ENCODE data around the gene HDAC4.

Gene HDAC4

DNA sequence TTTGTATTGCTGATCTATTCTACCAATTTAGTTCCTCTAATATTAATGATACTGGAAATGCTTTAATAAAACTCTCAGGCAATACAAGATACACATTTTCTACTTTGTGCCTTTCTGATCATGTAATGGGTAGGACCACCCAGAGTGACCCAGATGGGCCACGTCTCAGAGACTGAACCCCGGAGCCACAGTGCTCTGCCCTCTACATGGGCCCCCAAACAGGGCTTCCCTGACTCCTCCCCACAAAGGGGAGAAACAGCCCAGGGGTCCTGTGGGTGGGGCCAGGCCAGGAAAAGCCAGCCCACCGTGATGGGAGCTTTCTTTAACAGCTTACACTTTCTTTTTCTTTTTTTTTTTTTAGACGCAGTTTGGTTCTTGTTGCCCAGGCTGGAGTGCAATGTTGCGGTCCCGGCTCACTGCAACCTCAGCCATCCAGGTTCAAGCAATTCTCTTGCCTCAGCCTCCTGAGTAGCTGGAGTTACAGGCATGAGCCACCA lies 18.4 kb downstream of the HDAC4 start:
- no peak for DNase-seq
- H3K9me2 ChIP-seq (replicated peaks; ENCODE audit: insufficient read depth, low read length): no peaks in the 10 kb centered on the region
- H3K9me3 ChIP-seq (replicated peaks; ENCODE audit: insufficient read depth, low read length): no peaks in the 10 kb centered on the region
- no peak overlapping the region for H3K9ac ChIP-seq (ENCODE audit: low read length)
- H3K27me3 ChIP-seq (replicated peaks; ENCODE audit: insufficient read depth, low read length): no peaks in the 10 kb centered on the region
- H3K36me3 ChIP-seq (replicated peaks; ENCODE audit: insufficient read depth, low read length): no peaks in the 10 kb centered on the region
- no peaks in the 10 kb centered on the region for H3F3A ChIP-seq (ENCODE audit: insufficient read depth, low read length)
- no peaks in the 10 kb centered on the region for H4K20me1 ChIP-seq (ENCODE audit: insufficient read depth, low read length)
- H3K4me1 ChIP-seq (ENCODE audit: low read length): no peaks in the 10 kb centered on the region
- no peak overlapping the region for H2AFZ ChIP-seq (ENCODE audit: low read length)
- peaks cover 16% of the 10 kb centered on the region for H3K79me2 ChIP-seq (ENCODE audit: low read length)
- no peak overlapping the region for H3K27ac ChIP-seq (ENCODE audit: low read length)
- no peak overlapping the region for H3K4me3 ChIP-seq (ENCODE audit: low read length)
- TF ChIP-seq CTCF (IDR thresholded peaks at IDR 0.05; ENCODE audit: low read length) (no peak), EZH2phosphoT487 (IDR thresholded peaks at IDR 0.05; ENCODE audit: low read length) (no peak), EZH2 (optimal IDR thresholded peaks at IDR 0.05; ENCODE audit: low read depth, low read length) (no peak)
- H3K4me2 ChIP-seq (ENCODE audit: low read depth, low read length): no peak overlapping the region

- Histone ChIP-seq H3K36me3 (replicated peaks; ENCODE audit: insufficient read depth, low read length) (no peaks in the 10 kb centered on the region), H3K4me1 (ENCODE audit: low read length) (no peaks in the 10 kb centered on the region), H3K4me2 (ENCODE audit: low read depth, low read length) (no peak overlapping the region), H3K9me2 (replicated peaks; ENCODE audit: insufficient read depth, low read length) (no peaks in the 10 kb centered on the region), H3F3A (ENCODE audit: insufficient read depth, low read length) (no peaks in the 10 kb centered on the region), H3K27ac (ENCODE audit: low read length) (no peak overlapping the region), H3K9me3 (replicated peaks; ENCODE audit: insufficient read depth, low read length) (no peaks in the 10 kb centered on the region), H3K9ac (ENCODE audit: low read length) (no peak overlapping the region), H3K27me3 (replicated peaks; ENCODE audit: insufficient read depth, low read length) (no peaks in the 10 kb centered on the region), H3K79me2 (ENCODE audit: low read length) (peaks cover 16% of the 10 kb centered on the region), H2AFZ (ENCODE audit: low read length) (no peak overlapping the region), H3K4me3 (ENCODE audit: low read length) (no peak overlapping the region), H4K20me1 (ENCODE audit: insufficient read depth, low read length) (no peaks in the 10 kb centered on the region)
- no peak for DNase-seq
- TF ChIP-seq EZH2phosphoT487 (IDR thresholded peaks at IDR 0.05; ENCODE audit: low read length): no peak
- TF ChIP-seq CTCF (IDR thresholded peaks at IDR 0.05; ENCODE audit: low read length): no peak
- TF ChIP-seq EZH2 (optimal IDR thresholded peaks at IDR 0.05; ENCODE audit: low read depth, low read length): no peak
These were observed 19.1 kb downstream of the HDAC4 start for GRCh38 chr2:239381709-239382134.

- no peaks in the 10 kb centered on the region for H3F3A ChIP-seq (ENCODE audit: insufficient read depth, low read length)
- no peaks in the 10 kb centered on the region for H3K9me2 ChIP-seq (replicated peaks; ENCODE audit: insufficient read depth, low read length)
- no peaks in the 10 kb centered on the region for H3K27me3 ChIP-seq (replicated peaks; ENCODE audit: insufficient read depth, low read length)
- H4K20me1 ChIP-seq (ENCODE audit: insufficient read depth, low read length): no peaks in the 10 kb centered on the region
- no peaks in the 10 kb centered on the region for H3K4me1 ChIP-seq (ENCODE audit: low read length)
- H2AFZ ChIP-seq (ENCODE audit: low read length): no peak overlapping the region
- H3K4me3 ChIP-seq (ENCODE audit: low read length): no peak overlapping the region
- DNase-seq: no peak
- TF ChIP-seq EZH2phosphoT487 (IDR thresholded peaks at IDR 0.05; ENCODE audit: low read length): no peak
- no peak for TF ChIP-seq EZH2 (optimal IDR thresholded peaks at IDR 0.05; ENCODE audit: low read depth, low read length)
- TF ChIP-seq CTCF (IDR thresholded peaks at IDR 0.05; ENCODE audit: low read length): no peak
- H3K4me2 ChIP-seq (ENCODE audit: low read depth, low read length): no peak overlapping the region
- no peak overlapping the region for H3K9ac ChIP-seq (ENCODE audit: low read length)
- peaks cover 16% of the 10 kb centered on the region for H3K79me2 ChIP-seq (ENCODE audit: low read length)
- no peak overlapping the region for H3K27ac ChIP-seq (ENCODE audit: low read length)
- no peaks in the 10 kb centered on the region for H3K9me3 ChIP-seq (replicated peaks; ENCODE audit: insufficient read depth, low read length)
- H3K36me3 ChIP-seq (replicated peaks; ENCODE audit: insufficient read depth, low read length): no peaks in the 10 kb centered on the region
These were observed 19.8 kb downstream of the HDAC4 start for GRCh38 chr2:239380831-239381708.
